NCI-H82 treated with DMSO at 0.1 percent for 48 hours (cell line): ENCODE data around the gene DNAH7.

Experiments
- DNase-seq: peaks from one replicate; lab custom pipeline; 2025; ENCODE audit not compliant: unreplicated experiment; lab: John Stamatoyannopoulos, UW

The DNAH7 gene

DNA sequence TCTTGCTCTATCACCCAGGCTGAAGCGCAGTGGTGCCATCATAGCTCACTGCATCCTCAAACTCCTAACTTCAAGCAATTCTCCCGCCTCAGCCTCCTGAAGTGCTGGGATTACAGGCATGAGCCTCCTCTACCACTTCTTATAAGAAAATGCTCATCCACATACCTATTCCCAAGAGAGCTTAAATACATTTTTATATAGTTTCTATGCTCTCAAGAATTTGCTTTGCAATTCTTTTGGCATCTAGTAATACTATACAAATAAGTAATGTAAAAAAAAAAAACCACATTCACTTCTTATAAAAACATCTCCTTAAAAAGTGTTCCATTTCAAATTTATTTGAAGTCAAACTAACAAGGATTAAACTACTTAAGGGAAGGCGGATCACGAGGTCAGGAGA lies 197.3 kb downstream of the DNAH7 start:
- DNase-seq: no peak

DNA sequence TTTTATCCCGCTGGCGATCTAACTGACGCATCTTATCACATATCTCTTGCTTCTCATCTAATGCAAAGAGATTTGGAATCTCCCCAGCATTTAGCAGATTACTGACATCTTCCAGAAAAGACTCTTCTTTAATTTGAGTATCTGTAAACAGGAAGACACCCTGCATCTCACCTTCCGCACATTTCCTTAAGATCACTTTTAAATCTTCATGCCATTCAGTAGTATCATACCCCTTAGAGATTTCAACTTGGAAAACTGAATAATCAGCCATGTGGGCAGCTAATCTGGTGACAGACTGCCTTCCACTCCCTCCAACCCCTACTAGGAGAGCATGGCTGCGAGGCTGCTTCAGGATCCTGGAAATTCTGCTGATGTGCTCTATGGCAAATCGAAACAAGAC lies 204.3 kb downstream of the DNAH7 start:
- DNase-seq: no peak

DNA sequence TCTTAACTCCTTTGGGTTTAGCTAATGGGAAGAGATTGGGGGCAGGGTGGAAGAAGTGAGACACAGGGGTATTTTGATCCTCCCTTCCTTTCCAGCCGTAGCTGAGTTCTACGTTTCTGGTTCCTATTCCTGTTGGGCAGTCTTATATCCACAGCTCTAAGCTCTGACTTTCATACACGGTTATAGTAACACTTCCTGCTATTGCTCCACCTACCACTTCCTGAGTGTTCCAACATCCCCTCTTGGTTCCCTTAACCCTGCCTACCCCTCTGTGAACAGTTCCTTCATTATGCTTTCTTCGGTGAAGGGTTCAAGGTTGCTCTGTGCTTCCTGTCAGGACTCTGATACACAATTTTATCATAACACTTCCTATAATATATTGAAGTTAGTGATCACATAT lies 205.1 kb downstream of the DNAH7 start:
- DNase-seq: no peak

DNA sequence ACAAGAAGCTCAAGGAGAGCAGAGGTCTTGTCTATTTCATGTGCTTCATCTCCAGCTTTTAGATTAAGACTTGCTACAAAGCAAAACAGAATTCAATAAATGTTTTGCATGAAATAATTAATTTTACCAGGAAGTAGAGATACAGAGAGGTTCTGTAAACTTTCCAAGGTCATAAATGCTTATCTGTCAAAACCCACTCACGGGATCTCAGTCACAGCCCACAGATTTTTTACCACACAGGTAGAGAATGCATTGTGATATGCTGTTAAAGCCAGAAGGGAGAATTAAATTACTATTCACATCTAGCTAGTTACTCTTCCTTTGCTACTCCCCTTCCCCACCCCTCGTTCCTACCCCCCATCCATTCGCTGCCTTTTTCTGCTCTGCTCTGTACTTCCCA lies 205.5 kb downstream of the DNAH7 start:
- DNase-seq: no peak

DNA sequence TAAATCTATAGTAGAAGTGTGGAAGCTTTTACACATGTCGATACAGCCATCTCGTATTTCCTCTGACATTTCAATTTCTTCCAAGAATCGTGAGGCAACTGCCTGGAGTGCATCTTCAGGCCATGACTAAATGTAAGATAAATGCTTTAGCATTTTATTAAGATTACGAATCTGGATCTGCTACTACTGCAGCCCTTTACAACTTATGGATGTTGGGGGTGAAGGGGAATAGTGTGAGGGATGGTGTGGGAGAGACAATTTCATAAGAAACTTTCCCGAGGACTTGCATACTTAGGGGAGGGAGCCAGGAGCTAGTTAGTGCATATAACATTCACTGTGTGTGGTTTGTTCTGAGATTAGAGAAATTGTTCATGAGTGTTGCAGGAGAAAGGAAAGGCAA lies 206.8 kb downstream of the DNAH7 start:
- no peak for DNase-seq

DNA sequence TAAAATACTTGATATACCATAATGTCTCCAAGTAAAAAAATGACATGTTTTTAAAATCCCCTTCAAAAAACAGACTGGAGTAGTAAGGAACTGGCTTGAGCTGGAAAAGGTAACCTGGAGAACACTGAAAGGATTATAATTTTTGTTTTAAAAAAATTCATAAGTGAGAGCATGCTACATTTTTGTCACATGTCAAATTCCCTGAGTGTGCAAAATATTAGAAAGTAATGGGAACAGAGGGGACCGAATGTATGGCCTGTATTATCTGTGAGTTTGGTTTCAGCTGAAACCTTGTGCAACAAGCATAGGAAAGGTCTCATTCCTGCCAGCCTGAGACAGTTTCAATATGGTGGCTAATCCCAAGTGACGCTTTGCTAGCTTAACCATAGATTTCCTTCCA lies 209.1 kb downstream of the DNAH7 start:
- DNase-seq: no peak

DNA sequence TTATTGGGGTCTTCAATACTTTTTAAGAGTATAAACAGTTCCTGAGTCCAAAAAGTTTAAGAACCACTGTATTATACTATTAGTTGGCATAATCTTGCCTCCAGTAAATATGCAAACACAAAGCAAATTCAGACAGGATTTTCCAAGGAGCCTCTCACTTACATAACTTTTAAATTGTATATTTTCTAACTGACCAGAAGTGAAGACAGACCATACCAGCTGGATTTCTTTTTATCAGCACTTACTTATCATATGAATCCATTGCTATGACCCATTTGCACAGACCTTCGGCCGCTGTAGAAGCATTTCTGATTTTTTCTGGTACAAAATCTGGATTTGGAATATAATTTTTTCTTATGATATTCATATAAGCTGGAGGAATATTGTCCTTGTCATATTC lies 211.5 kb downstream of the DNAH7 start:
- DNase-seq: no peak

DNA sequence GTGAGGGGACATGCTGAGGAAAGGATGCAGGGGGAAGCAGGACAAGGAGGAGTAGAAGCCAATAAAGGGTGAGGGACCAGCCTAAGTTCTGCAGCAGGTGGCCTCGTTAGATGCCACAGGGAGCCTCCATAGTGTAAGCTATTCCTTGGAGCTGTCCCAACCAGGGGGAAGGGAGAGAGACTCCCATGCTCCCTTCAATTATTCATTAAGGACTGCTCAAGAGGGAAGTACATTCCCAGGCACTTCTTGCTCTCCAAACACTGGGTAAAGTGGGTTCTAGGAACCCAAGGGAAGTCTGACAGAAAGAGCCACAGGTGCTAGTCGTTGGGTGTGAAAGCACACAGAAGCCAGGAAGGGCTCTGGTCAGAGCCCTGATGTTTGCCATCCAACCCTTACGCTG lies 217.9 kb downstream of the DNAH7 start:
- DNase-seq: no peak

DNA sequence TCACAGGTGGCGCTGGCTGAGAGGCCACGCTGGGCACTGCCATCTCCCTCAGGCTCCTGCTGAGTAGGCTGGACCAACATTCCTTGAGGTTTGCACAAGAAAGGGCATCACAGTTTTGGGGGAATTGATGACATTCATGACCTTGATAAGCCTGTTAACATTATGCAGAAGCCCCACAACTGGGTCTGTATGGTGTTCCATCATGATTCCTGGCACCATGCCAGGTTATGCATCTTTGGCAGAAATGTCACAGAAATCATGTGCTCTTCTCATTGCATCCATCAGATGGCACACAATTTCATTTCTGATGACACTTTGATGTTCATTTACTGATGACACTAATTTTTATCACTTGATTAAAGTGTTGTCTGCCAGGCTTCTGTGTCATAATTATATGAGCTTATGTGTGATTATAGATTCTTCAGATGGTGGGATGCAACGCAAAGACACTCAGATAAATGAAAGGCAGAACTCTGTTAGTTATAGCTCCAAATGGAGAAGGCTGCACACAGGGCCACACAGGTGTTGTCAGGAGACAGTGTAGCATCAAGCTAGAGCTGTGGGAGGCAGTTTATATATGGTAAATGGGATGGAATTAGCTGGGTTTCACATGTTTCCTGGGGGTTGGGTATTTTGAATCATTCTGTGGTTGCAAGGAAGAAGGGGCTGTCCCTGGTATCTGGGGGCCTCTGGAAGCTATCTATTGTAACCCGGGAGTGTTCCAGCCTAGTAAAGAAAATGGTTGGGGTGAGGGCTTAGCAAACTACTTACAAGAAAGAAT lies 220.3 kb downstream of the DNAH7 start:
- DNase-seq: no peak

DNA sequence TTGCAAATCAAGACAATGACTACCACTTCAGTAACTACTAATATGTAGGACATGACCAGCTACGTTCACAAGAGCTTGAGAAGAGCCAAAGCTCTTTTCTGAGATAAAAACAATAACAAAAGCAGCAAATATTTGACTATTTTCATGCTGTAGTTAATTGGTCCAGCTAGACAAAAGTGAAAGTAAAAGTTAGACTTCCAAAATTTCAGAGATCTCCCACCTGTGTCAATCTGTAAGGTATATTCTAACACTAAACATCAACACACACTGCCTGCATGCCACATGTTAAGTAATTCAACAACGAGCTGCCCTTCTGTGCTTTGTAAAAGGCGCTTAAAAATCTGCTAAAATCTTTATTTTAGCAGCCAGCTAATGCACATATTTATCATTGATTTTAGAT lies 225.7 kb downstream of the DNAH7 start:
- no peak for DNase-seq

DNA sequence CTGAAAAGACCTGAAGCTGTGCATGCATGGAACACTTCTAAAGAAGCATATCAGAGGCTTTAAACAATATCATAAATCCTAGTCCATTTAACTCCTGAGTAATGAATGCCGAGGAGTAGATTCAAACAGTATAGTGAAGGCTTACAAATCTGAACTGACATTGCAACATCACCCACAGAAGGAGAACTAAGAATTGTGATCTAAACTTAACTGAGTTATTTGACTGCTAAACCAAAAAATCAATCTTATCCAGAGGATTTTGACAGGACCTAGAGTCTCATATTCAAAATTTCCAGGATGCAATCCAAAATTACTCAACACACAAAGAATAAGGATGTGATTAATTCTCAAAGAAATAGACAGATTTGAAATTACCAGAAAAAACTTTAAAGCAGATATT lies 230.6 kb downstream of the DNAH7 start:
- no peak for DNase-seq

DNA sequence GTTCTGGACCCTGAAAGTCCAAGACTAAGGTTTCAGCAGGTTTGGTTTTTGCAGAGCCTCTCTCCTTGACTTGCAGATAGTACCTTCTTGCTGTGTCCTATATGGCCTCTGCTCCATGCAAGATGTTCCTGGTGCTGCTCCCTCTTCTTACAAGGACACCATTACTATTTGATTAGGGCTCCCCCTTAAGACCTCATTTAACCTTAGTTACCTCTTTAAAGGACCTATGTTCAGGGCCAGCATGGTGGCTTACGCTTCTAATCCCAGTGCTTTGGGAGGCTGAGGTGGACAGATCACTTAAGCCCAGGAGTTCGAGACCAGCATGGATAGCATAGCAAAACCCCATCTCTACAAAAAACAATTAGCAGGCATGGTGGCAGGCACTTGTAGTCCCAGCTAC lies 232.6 kb downstream of the DNAH7 start:
- DNase-seq: no peak

DNA sequence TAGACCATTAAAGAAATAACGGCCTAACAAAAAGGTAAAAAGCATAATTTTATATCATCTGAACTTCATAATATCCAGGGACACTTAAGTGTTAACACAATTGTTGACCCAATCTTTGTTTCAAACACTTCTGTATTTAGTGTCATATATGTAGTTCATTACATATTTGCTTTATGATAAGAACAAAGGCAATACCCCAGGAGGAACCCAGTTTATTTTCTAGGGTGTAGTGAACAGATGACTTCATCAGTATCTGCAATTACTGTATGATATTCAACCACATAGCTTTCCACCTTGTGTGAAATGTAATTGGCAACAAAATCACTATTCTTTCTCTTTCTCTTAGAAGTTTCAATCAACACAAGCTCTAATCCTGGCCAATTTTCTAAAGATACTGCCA lies 233.8 kb downstream of the DNAH7 start:
- DNase-seq: no peak

DNA sequence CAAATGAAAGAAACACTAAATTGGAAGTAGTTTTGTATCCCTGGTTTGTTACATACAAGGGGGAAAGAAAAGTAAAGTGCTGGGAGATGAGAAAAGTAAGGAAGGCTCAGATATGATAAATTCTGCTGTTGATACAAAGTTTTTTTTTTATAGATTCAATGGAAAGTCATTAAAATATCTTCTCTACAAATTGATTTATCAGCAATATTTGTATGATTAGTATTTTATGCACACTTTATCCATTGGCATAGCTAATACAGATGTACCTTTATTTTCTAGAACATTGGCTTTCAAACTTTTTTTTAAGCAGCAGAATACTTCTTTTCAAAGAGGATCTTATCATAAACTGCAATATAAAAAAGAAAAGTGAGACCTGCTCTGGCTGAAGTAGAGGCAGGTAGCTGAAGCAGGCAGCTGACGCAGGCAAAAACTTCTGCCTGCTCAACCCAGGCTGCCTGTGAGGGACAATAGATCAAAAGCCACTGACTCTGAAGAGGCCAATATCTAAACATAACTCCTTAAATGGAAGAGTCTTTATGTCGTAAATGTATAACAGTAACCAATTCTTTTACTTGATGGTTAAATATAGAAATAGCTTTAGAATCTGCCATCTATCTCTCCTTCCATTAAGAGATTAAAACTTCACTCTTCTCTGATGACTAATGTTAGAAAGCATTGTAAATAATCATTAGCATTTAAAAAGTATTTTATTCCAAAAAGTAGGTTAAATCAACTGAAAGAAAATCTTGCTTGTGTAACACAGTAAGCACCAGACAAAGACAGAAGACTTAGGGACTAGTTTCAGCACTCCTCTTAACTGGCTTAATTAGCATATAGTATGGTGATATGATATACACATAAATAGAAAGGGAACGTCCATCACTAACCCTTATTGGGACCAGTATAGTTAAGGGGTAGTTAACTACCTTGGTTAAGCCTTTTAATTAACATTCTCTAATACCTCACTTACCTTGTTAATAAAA lies 237.4 kb downstream of the DNAH7 start:
- DNase-seq: no peak

DNA sequence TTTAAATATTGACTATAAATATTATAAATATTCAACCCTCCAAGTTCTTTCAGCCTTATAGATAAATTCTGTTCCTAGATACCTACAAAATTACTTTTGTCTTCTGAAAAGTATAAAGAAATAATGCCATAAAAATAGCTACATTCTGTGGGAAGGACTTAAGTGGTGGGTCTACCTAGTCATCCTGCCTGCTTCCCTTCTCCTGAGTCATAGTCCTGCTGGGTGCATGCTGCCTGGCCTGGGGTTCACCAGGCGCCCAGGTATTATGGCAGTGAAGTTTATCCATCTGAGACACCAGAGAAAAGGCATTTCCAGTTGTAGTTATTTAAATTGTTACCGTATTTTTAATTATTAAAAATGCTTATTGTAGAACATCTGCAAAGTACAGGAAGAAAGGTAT lies 244.2 kb downstream of the DNAH7 start:
- no peak for DNase-seq

DNA sequence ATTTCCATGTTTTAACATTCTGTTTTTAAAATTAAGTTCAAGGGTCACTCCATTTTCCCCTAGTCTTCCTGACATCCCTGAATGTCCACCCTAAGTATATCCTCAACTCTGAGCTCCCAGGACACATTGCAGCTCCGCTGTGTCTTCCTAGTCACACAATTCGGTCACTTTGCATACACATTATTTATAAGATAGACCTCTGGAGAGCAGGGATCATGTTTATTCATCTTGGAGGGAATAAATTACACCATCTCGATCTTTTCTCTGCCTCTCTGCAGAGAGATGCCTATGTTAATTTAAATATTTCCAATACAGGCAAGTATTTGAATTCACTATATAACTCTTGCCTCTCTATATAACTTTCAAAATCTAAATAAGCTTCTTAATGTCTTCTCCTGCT lies 245.4 kb downstream of the DNAH7 start:
- DNase-seq: no peak

DNA sequence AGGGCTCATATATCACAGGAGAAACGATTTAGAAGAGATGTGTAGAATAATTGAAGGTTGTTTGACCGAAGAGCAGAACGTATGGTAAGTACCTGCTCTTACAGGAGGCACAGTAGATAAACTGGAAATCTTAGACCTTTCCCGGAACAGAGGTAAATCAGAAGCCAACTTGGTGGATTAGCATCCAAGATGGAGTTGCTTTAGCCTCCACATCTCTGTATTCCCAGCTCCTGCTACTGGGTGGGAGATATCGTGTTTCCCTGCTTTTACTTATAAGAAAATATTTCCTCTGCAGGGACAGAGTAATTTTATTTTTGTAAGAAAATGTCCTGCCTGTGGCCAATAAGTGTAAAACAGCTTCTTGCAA lies 247.1 kb downstream of the DNAH7 start:
- no peak for DNase-seq

DNA sequence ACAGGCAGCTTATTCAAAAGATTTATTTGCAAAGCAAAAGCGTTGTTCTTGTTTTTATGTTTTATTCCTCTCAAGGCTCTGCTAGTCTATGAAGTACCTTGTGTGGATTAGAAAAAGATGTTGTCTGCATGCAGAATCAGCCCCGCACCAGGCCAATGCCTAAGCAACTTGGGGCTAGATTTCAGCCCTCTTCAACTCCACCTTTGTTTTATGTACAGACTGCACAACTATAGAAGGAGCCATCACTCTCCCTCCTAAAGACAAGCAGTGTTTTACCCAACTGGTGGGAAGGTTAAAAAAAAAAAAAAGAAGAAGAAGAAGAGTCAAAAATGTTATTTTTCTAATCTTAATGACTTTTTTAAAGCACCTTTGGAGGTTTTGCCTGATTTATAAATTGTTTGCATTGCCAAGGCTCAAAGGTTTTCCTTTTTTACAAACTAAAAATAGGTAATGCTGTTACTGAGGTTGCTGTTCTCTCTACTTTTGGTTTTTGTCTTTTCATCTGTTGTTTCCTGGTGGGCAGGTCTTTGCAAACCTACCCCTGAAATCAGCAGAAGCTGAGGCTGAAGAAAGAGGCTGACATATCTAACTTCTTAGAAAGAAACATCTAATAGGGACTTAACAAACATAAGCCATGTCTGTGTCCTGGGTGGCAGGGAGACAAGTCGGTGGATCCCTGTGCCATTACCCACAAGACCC lies 247.6 kb downstream of the DNAH7 start:
- DNase-seq: no peak

DNA sequence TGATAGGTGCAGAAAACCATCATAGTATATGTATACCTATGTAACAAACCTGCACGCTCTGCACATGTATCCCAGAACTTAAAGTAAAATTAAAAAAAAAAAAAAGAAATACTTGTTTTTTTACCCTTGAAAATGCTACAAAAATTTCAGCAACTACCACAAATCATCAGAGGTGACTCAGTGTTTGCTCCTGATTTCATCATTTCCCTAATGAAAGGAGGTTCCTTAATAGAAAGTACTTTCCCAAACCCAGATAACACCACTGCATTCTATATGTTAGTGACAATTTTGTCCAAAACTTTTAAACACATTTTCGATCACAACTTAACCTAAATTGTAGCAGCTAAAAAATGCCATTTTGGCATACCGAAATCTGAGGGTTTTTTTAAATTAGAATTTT lies 248.3 kb downstream of the DNAH7 start:
- no peak for DNase-seq

DNA sequence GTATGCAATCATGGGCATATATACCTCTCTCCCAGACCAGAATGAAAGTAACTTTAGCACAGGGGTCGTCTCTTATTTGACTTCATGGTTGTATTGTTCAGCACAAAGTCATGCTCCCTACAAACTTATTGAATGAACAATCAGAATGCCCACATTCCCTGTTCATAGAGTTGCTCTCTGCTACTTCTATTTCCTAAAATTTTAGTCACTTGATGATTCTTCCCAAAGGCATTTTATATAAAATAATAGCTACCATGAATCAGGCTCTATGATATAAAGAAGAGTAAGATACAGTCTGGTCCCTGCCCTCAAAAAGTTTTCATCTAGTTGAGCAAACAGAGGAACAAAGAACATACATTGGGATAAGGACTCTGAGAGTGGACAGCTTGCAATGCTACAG lies 249.4 kb downstream of the DNAH7 start:
- no peak for DNase-seq

DNA sequence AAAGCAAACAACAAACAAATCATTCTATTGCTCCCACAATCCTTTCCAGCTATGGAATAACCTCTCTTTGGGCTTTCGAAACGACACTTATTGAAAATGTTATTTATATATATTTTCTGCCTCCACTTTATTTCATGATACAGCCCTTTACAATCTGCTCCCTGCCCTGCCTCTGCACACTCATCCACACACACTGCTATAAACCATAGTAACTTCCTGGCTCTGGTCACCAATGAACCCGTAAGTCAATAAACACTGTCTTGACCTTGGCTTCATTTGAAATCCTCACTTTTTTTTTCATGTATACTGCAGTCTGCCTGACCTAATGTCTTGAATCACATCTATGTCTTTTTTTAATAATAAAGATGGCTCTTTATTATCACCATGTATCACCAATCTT lies 250.1 kb downstream of the DNAH7 start:
- DNase-seq: no peak

DNA sequence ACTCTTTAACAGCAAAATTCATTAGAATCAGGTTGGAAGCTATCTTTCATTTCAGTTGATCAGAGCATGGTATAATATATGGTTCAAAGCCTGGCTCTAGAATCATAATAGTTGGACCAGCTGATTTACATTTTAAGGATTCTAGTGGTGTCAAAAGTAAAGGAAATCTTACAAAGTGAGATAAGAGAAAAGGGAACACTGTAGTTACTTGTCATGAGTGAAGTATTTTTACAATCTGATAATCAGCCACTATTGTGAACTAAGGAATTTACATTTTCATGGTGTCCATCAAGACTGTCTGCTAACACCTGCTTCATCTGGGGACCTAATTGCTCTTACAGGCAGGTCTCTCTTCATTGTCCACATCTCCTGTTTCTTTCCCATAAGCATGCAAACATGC lies 250.5 kb downstream of the DNAH7 start:
- DNase-seq: no peak
